Myocyte (in vitro differentiated cells): Measurements from ENCODE around the gene PAIP2. TPM values are rescaled to one million over a fixed set of nuclear protein-coding genes. Genes with fewer than 3 reads are reported as not detected.
"Not testable (repeated sequence)": the region's sequence is repeated elsewhere in the genome, so short reads cannot be mapped to it uniquely, and the experiment has no call there.

ENCODE experiments used
- DNase-seq: peaks from one replicate; pipeline ENCODE4 v3.0.0-alpha.2; 2012; ENCODE audit warnings: low read depth
- total RNA-seq: library from RNA; depleted of rRNA; stranded (reverse); fragments of >200 nt; gene quantifications from 2 replicates; pipeline ENCODE4 v1.2.3, GENCODE V29; 2014

The PAIP2 gene
- total RNA-seq, 1 donor from 2014 or later, result 111 TPM

DNA sequence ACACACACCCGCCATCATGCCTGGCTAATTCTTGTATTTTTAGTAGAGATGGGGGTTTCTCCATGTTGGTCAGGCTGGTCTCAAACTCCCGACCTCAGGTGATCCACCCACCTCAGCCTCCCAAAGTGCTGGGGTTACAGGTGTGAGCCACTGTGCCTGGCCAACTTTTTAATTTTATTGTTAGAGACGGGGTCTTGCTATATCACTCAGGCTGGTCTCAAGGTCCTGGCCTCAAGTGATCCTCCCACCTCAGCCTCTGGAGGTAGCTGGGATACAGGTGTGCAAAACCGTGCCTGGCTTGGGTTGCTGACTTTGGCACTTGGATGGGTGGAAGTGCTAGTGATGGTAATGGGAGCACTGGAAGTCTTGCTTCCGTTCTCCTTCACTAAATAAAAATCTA, 67.5 kb downstream of the PAIP2 start:
- DNase-seq, result not testable (repeated sequence)

DNA sequence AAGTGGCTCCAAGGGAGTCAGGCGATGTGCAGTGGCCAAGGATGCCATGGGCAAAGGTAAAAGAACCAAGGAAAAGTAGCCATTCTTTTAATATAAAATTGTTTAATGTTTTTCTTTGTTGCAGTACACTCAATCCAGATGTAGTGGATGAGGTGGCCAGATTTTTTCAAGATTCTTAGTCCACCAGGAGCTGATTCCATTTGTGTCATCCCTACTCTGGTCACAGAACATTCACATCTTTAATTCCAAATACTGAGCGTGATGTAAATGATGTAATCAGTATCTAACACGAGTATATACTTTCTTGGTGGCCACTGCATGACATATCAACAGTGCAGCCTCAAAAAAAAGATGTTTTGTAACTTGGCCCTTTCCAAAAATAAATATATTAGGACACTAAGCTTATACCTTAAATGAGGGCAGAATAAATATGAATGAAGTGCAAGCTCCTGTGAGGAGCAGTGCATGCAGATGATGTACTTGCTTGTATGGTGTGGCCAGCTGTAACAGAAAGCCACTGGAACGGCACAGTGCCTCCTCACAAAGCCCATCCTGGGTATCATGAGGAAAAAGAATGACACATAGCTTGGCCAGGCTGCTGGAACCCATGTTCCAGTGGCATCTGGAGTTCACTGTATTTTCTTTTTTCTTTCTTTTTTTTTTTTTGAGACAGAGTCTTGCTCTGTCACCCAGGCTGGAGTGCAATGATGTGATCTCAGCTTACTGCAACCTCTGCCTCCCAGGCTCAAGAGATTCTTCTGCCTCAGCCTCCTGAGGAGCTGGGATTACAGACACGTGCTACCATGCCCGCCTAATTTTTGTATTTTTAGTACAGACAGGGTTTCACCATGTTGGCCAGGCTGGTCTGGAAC, 68.7 kb downstream of the PAIP2 start:
- DNase-seq, result peak; percentile 11

DNA sequence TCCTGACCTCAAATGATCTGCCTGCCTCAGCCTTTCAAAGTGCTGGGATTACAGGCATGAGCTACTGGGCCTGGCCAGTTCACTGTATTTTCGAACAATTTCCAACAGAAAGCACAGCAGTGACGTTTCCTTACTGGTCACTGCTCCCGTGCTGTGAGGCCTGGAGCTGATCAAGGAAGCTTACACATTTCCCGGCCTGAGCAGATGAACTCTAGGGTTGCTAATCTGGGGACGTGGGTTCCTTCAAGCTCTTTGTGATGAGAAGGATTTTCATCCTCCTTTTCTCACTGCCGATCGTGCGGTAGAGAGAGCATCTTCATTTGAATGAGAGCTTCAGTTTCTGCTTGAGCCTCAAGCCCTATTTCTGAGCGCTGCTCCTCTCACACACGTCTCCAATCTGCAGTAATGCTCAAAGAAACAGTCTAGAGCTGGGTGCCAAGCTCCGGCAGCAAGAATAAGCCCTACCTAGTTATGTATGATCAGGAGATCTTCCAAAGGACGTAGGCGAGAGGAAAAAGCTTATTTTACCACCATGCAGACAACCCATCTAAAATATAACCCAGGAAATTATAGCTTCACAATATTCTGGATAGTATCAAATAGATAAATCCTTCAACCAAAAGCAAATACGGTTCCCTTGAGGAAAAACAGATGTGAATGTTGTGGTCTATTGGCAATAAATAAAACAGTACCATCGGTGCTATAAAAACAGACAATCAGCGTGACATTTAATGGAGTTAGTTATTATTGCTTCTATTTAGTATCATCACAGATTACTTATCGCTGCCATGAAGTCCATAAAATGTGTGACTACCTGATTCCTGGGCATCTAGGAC, 69.6 kb downstream of the PAIP2 start:
- no peak for DNase-seq

DNA sequence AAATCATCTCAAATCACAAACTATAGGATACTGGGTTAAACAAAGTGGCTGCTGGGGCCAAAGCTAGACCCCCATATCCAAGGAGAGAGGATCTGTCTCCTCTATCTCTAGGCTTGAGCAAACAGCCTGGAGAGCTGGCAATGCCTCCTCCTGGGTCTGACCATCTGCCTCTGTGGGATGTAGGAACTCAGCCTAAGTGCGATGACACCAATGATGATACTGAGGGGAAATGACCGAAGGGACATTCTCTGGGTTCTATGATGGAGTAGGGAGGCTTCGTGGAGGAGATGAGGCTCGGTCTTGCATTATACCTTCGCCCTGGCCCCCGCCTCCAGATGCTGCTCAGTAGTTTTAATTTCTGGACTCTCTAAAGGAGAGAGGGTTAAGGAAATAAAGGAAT, 71.5 kb downstream of the PAIP2 start:
- peak; percentile 62 for DNase-seq

DNA sequence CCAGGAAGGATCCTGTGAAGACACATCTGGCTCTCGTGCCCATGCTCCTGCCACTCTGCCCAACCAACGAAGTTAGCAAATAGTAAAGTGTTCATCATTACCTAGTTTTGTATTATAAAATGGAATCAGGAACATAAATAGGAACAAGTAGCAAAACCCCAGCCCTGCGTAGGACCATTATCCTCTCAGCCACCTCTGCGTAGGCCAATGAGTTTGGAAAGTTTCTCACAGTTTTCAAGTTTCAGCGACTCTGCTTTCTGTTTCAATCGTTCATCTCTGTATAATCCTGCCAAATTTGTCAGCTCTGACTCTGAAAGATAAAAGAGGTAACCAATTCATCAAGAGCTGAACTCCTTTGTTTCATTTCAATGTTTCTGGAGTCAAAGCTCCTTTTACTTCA, 72.3 kb downstream of the PAIP2 start:
- DNase-seq, result no peak

DNA sequence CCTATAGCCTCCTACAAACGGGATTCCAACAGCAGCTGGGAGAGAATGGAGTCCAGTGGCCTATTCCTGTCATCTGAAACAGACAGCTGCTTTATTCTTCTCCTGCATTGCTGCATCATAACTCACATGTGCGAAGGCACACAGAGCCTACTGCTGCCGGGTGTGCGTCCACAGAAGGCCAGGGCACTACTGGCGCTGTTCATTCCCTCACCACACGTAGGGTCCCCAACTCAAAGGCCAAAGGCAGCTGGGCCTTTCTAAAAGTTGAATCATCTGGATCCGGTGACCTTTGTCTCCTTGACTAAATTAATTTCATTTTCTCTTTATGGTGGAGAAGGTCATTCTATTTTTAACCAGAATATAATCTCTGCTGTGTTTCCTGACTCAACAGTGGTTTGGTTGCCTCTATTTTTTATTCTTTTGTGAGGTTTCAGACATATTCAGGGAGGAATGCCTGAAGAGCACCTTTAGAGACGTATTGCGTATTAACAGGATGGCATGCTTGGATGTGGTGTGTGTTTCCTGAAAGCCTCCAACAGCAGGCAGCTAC, 73.0 kb downstream of the PAIP2 start:
- peak; percentile 95 for DNase-seq

DNA sequence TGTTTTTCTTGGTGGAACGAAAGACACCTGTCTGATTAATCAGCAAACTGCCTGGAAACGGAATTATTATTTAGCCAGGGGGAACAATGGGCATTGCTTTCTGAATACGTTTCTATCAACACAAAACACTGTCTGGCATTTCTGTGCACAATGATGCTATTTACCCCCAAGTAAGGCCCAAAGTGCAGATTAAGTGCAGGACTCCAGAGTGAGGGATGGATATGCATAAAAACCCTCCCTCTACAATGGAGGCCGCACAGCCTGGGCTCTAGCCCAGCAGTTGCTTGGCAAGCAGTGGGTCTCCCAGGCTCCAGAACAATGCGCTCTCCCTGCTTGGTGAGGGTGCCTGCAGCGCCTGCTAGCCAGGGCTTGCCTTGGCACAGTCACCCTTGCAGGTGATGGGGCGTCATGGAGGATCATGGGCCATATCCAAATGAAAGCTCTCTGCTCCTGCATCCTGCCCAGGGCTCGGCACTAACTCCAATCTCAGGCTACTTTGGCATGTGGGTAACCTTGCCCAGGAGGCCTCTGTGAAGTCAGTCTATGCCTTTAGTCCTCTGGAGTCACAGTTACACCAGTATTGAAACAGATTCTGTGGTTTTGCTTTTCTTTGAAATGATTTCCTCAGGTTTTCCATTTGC, 73.7 kb downstream of the PAIP2 start:
- DNase-seq, result no peak

DNA sequence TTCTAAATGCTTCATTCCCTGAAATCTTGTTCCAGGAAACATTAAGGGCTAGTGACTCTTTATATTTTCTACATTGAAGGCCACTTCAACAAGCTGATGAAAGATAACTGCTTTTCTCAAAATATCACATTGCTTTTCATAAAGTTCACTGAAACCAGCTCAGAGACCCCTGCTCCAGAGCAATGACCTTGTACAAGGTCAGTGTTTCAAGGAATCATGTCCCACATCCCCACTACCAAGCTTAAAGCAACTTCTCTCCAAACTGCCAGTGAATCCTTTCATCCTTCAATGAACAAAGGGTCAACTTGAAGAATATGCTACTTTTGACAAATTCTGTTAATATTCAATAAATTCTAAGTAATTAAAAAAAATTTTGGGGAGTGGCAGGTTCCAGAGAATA, 74.2 kb downstream of the PAIP2 start:
- DNase-seq, result no peak

DNA sequence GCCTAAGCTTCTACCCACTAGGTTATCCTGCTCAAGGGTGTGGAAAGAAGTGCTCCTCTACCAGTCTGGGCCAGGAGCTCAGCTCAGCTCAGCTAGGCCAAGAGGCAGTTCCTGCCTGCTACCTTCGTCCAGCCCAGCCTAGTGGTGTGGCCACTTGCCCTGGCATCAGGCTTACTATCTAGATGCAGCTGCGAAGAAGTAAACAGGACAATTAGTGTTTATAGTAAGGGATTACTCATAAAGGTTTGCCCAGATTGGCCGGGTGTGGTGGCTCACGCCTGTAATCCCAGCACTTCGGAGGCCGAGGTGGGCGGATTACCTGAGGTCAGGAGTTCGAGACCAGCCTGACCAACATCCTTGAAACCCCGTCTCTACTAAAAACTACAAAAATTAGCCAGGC, 75.0 kb downstream of the PAIP2 start:
- no peak for DNase-seq

DNA sequence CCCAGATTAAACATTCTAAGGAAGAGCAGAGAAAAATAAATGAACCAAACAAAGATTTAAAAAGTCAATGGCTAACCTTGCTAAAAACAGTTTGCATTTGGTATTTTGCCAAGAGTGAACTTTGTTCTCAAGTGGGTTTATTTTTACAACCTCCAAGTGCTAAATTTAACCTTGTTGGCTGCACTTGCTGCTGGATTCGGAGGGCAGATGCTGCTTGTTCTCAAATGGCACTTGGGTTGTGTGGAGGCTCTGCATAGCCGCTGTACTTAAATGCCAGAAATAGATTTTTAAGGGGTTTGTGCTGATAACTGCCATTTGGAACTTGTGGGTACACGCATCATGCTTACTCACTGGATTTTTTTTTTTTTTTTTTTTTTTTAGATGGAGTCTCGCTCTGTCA, 75.6 kb downstream of the PAIP2 start:
- DNase-seq, result peak; percentile 97

DNA sequence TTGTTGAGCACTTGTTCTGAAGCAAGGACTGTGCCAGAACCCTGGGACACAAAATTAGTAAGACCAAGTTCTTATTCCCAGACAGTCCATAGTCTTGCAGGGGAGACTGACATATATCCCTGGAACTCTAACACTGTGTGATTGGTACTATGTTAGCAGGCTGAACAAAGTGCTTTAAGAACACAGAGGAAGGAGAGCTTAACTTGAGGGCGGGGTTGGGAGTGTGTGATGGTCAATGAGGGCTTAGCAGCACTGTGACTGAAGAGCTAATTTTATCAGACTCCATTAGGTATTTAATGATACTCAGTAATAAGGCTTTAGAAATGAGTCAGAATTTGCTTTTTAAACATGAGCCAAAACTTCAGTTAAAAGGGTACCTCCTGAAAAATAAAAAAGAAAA, 77.1 kb downstream of the PAIP2 start:
- peak; percentile 51 for DNase-seq

Other genes starting within 250 kb of the PAIP2 start
- 38.2 and 53.2 TPM in 2 replicates for gene SIL1, start 143.5 kb upstream of the PAIP2 start, total RNA-seq
- gene MATR3, start 48.1 kb upstream of the PAIP2 start, total RNA-seq, result 274 and 347 TPM in 2 replicates
- not detected in 2 replicates for gene SLC23A1, start 41.4 kb downstream of the PAIP2 start, total RNA-seq
- 0.16 TPM in 1 of 2 replicates, not detected in the other for gene MZB1, start 48.1 kb downstream of the PAIP2 start, total RNA-seq
- 58.8 and 59.5 TPM in 2 replicates for gene PROB1, start 53.2 kb downstream of the PAIP2 start, total RNA-seq
- gene SPATA24, start 62.2 kb downstream of the PAIP2 start, total RNA-seq, result 11.0 and 16.4 TPM in 2 replicates
- gene DNAJC18, start 97.7 kb downstream of the PAIP2 start, total RNA-seq, result 7.9 and 9.9 TPM in 2 replicates
- not detected in 2 replicates for gene ECSCR, start 120.9 kb downstream of the PAIP2 start, total RNA-seq
- gene SMIM33, start 129.2 kb downstream of the PAIP2 start, total RNA-seq, result not detected in 2 replicates
- 22.0 and 79.1 TPM in 2 replicates for gene STING1, start 140.9 kb downstream of the PAIP2 start, total RNA-seq
- gene UBE2D2, start 219.5 kb downstream of the PAIP2 start, total RNA-seq, result 89.1 and 130 TPM in 2 replicates